GM12801 (cell line): Measurements from ENCODE around the gene F11.

Experiments
- CTCF ChIP-seq: IDR thresholded peaks from one replicate; pipeline ENCODE4 v1.5.1; 2011; ENCODE audit warnings: control low read depth; ENCODE audit not compliant: insufficient read length; ENCODE audit errors: extremely low read depth

The F11 gene

GRCh38 chr4:186326391-186326790, 60.4 kb downstream of the F11 start:
- no peak for TF ChIP-seq CTCF

- no peak for TF ChIP-seq CTCF
Observed at GRCh38 chr4:186329372-186329771, 63.4 kb downstream of the F11 start.

GRCh38 chr4:186330368-186330767, 64.4 kb downstream of the F11 start:
- no peak for TF ChIP-seq CTCF

- TF ChIP-seq CTCF = no peak
Observed at GRCh38 chr4:186335793-186336192, 69.8 kb downstream of the F11 start.
